Parathyroid adenoma (tissue), 2 donors: Measurements from ENCODE around the gene TBATA.

ENCODE experiments used
- H2AFZ ChIP-seq: fragments of 300-600 bp; sonication (generic); one replicate; pipeline ENCODE4 v1.7.0; 2017; ENCODE audit warnings: antibody characterized with exemption, mild to moderate bottlenecking
- H3K27ac ChIP-seq: fragments of 300-600 bp; sonication (generic); one replicate; pipeline ENCODE4 v1.7.0; 2017
- H3K27me3 ChIP-seq: fragments of 300-600 bp; sonication (generic); one replicate; pipeline ENCODE4 v1.7.0; 2017; ENCODE audit warnings: low read length; ENCODE audit not compliant: control insufficient read depth, insufficient read depth
- H3K36me3 ChIP-seq: fragments of 300-600 bp; sonication (generic); one replicate; pipeline ENCODE4 v1.7.0; 2017; ENCODE audit warnings: low read length; ENCODE audit not compliant: control insufficient read depth, insufficient read depth
- H3K4me1 ChIP-seq: fragments of 300-600 bp; sonication (generic); one replicate; pipeline ENCODE4 v1.7.0; 2017; ENCODE audit warnings: control low read depth
- H3K4me2 ChIP-seq: fragments of 300-600 bp; sonication (generic); one replicate; pipeline ENCODE4 v1.7.0; 2017; ENCODE audit warnings: low read length
- H3K4me3 ChIP-seq: fragments of 300-600 bp; sonication (generic); one replicate; pipeline ENCODE4 v1.7.0; 2017; ENCODE audit warnings: low read depth, low read length
- H3K79me2 ChIP-seq: fragments of 300-600 bp; sonication (generic); one replicate; pipeline ENCODE4 v1.7.0; 2017; ENCODE audit warnings: control low read depth
- H3K9ac ChIP-seq: fragments of 300-600 bp; sonication (generic); one replicate; pipeline ENCODE4 v1.7.0; 2017; ENCODE audit warnings: mild to moderate bottlenecking
- H3K9me3 ChIP-seq: fragments of 300-600 bp; sonication (generic); one replicate; pipeline ENCODE4 v1.7.0; 2017; ENCODE audit warnings: low read length; ENCODE audit not compliant: control insufficient read depth
- TF ChIP-seq, protein P1 (sequence below): fragments of 300-600 bp; sonication (generic); IDR thresholded peaks from one replicate; pipeline ENCODE4 v1.7.0; 2017; ENCODE audit warnings: antibody characterized with exemption, mild to moderate bottlenecking
- donor health status: primary hyperparathyroidism.

The TBATA gene

GRCh38 chr10:70832852-70833528, 47.8 kb upstream of the TBATA start:
- H3K79me2 ChIP-seq = peaks cover 31% of the 10 kb centered on the region
- TF ChIP-seq, protein P1, sequence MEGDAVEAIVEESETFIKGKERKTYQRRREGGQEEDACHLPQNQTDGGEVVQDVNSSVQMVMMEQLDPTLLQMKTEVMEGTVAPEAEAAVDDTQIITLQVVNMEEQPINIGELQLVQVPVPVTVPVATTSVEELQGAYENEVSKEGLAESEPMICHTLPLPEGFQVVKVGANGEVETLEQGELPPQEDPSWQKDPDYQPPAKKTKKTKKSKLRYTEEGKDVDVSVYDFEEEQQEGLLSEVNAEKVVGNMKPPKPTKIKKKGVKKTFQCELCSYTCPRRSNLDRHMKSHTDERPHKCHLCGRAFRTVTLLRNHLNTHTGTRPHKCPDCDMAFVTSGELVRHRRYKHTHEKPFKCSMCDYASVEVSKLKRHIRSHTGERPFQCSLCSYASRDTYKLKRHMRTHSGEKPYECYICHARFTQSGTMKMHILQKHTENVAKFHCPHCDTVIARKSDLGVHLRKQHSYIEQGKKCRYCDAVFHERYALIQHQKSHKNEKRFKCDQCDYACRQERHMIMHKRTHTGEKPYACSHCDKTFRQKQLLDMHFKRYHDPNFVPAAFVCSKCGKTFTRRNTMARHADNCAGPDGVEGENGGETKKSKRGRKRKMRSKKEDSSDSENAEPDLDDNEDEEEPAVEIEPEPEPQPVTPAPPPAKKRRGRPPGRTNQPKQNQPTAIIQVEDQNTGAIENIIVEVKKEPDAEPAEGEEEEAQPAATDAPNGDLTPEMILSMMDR = no peak
- H3K36me3 ChIP-seq = no peaks in the 10 kb centered on the region
- no peak overlapping the region for H3K9ac ChIP-seq
- no peak overlapping the region for H3K27ac ChIP-seq
- H3K4me3 ChIP-seq = no peak overlapping the region
- H3K9me3 ChIP-seq = no peaks in the 10 kb centered on the region
- H3K4me1 ChIP-seq = peaks cover 11% of the 10 kb centered on the region
- no peak overlapping the region for H2AFZ ChIP-seq
- H3K27me3 ChIP-seq = no peaks in the 10 kb centered on the region
- H3K4me2 ChIP-seq = no peak overlapping the region

DNA sequence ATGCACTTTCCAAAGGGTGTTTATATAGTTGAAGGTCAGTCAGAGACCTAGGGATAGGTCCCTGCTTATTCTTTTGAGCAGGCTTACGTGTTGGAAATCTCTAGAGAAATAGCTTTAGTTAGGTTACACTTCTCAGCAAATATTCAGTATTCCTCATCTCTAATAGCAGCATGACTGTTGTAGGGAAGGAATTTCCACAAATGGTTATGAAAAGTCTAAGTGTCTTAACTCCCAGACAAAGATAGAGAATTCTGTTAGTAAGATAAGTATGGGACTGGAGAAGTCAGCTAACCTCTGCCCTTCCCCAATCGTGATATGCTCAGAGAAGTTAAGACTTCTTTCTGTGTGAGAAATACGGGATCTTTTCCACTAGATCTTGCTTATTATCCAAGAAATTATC, 47.0 kb upstream of the TBATA start:
- TF ChIP-seq, protein P1 = no peak
- peaks cover 26% of the 10 kb centered on the region for H3K79me2 ChIP-seq
- H3K36me3 ChIP-seq = no peaks in the 10 kb centered on the region
- H3K4me1 ChIP-seq = peaks cover 11% of the 10 kb centered on the region
- H2AFZ ChIP-seq = no peak overlapping the region
- no peak overlapping the region for H3K27ac ChIP-seq
- no peaks in the 10 kb centered on the region for H3K9me3 ChIP-seq
- no peak overlapping the region for H3K9ac ChIP-seq
- no peaks in the 10 kb centered on the region for H3K27me3 ChIP-seq
- no peak overlapping the region for H3K4me3 ChIP-seq
- no peak overlapping the region for H3K4me2 ChIP-seq

DNA sequence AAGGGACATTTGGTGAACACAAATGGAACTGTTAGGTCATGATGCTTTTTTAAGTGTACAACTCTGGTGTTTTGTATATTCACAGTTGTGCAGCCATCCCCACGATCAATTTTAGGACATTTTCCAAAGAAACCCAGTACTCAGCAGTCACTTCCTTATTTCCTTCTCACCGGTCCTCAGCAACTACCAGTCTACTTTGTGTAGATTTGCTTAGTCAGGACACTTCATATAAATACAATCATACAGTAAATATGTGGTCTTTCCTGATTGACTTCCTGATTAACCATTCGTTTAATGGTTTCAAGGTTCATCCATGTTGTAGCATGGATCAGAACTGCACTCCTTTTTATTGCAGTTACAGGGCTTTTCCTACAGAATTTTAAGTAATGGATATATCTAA, 45.0 kb upstream of the TBATA start:
- Histone ChIP-seq H3K4me1 (peaks cover 11% of the 10 kb centered on the region), H2AFZ (no peak overlapping the region), H3K27ac (no peak overlapping the region), H3K4me3 (no peak overlapping the region), H3K79me2 (peaks cover 24% of the 10 kb centered on the region), H3K36me3 (no peaks in the 10 kb centered on the region), H3K9me3 (no peaks in the 10 kb centered on the region), H3K9ac (no peak overlapping the region), H3K4me2 (no peak overlapping the region), H3K27me3 (no peaks in the 10 kb centered on the region)
- TF ChIP-seq, protein P1 = no peak

DNA sequence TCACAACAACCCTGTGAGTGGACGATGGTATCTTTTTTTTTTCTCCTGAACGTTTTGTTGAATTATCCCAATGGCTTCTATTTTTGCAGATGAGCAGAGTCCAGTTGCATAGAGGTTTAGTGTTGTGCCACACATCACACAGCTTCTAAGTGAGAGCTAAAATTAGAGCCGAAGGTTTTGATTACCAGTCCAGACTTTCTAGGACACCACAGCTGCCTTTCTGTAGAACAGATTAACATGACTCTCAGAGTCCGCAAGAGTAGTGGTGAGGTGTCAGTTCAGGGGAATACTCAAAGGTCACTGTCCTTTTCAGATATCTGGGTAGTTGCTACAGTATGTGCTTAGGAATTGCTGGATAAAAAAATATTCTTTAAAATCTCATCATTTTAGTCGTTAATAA, 44.4 kb upstream of the TBATA start:
- Histone ChIP-seq H3K9me3 (no peaks in the 10 kb centered on the region), H3K27ac (no peak overlapping the region), H3K4me2 (peak overlapping the region; percentile 24), H2AFZ (no peak overlapping the region), H3K27me3 (no peaks in the 10 kb centered on the region), H3K4me3 (no peak overlapping the region), H3K9ac (no peak overlapping the region), H3K36me3 (no peaks in the 10 kb centered on the region), H3K4me1 (peaks cover 11% of the 10 kb centered on the region), H3K79me2 (peaks cover 24% of the 10 kb centered on the region)
- TF ChIP-seq, protein P1 = no peak

DNA sequence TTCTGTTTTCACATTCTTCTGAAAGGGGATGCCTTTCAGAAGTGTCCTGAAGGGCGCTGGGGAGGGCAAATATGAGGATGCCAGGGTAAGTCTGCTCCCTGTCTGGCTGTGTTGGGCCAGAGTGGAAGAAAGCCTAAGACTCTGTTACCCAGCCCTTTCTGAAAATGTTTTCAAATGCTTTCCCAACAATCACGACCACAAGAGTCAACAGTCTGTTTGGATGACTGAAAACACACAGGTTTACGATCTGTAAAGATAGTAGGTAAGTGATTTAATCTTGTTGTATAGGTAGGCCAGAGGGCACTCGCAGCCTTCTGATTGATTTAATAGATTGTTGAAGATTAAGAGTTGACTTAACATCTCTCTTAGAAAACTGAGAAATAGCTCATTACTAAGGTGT, 43.7 kb upstream of the TBATA start:
- Histone ChIP-seq H3K36me3 (no peaks in the 10 kb centered on the region), H3K4me1 (peaks cover 11% of the 10 kb centered on the region), H2AFZ (no peak overlapping the region), H3K27me3 (no peaks in the 10 kb centered on the region), H3K9me3 (no peaks in the 10 kb centered on the region), H3K4me2 (peak overlapping the region; percentile 24), H3K79me2 (peaks cover 18% of the 10 kb centered on the region), H3K4me3 (no peak overlapping the region), H3K27ac (peak overlapping the region; percentile 15), H3K9ac (no peak overlapping the region)
- TF ChIP-seq, protein P1 = no peak
